ENCODE results near the gene SURF4.
"Not testable (repeated sequence)": the region's sequence is repeated elsewhere in the genome, so short reads cannot be mapped to it uniquely, and the experiment has no call there.

Gene SURF4

GRCh38 chr9:133327834-133328484, 47.9 kb downstream of the SURF4 start:
- Histone ChIP-seq H3K9me3 (replicated peaks in 1 of 11) (peaks cover 0 to 12% (median 6%) of the 10 kb centered on the region in 11 experiments; a peak in 10 of 22 replicates), H3K9ac (no peak overlapping the region), H3K27me3 (no peaks in the 10 kb centered on the region), H3K36me3 (peaks cover 30 to 53% (median 40%) of the 10 kb centered on the region in 11 experiments), H3K4me1 (peaks cover 0 to 13% (median 0%) of the 10 kb centered on the region in 10 experiments; a peak in 4 of 20 replicates), H3K4me2 (no peak overlapping the region), H3K27ac (no peak overlapping the region), H3K4me3 (no peak overlapping the region), H4K20me1 (peaks cover 7 to 61% (median 53%) of the 10 kb centered on the region in 11 experiments; a peak in 21 of 22 replicates)
- TF ChIP-seq Cebpa-rat (IDR thresholded peaks at IDR 0.05) = no peak

- H3K4me2 ChIP-seq, H3K27me3 ChIP-seq, H3K27ac ChIP-seq, H3K9ac ChIP-seq, H3K4me1 ChIP-seq, H3K4me3 ChIP-seq: not testable (repeated sequence)
- peaks cover 0 to 12% (median 6%) of the 10 kb centered on the region in 11 experiments; a peak in 10 of 22 replicates for H3K9me3 ChIP-seq (replicated peaks in 1 of 11)
- H3K36me3 ChIP-seq = peaks cover 20 to 43% (median 30%) of the 10 kb centered on the region in 11 experiments
- H4K20me1 ChIP-seq = peaks cover 7 to 51% (median 44%) of the 10 kb centered on the region in 11 experiments; a peak in 21 of 22 replicates
Measured at GRCh38 chr9:133327021-133327420, 48.8 kb downstream of the SURF4 start.

DNA sequence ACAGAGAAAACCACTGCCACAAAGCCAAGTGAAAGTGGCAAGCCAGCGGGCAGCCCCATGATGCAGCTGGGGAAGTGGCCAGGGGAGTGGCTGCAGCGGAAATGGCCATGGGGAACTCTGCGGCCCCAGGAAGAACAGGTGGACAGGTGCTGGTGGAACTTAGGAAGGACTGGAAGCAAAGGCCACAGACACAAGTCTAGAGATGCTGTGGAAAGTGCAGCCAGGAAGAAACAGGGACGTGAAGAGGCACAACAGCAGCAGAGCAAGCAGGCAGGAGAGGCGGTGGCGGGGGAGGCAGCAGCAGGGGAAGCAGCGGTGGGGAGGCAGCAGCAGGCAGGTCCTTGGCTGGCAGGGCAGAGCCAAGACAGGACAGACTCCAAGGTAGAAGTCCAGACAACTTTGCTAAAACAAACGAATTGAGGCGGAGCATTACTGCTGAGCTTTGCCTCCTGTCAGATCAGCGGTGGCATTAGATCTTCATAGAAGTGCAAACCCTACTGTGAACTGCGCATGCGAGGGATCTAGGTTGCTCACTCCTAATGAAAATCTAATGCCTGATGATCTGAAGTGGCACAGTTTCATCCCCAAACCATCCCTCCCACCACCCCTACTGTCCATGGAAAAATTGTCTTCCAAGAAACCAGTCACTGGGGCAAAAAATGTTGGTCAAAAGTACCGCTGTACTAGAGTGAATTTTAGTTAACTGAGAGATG, 51.7 kb downstream of the SURF4 start:
- Histone ChIP-seq H3K4me2 (peak overlapping the region in 1 of 11 experiments; percentile 16; a peak in 1 of 22 replicates), H3K9me3 (replicated peaks in 1 of 11) (peaks cover 0 to 12% (median 6%) of the 10 kb centered on the region in 11 experiments; a peak in 10 of 22 replicates), H3K36me3 (peaks cover 0 to 16% (median 6%) of the 10 kb centered on the region in 11 experiments; a peak in 7 of 22 replicates), H3K9ac (no peak overlapping the region), H3K27ac (no peak overlapping the region), H3K4me1 (peaks cover 0 to 4% (median 0%) of the 10 kb centered on the region in 10 experiments; a peak in 1 of 20 replicates), H3K27me3 (no peaks in the 10 kb centered on the region), H3K4me3 (no peak overlapping the region), H4K20me1 (peaks cover 0 to 22% (median 15%) of the 10 kb centered on the region in 11 experiments; a peak in 17 of 22 replicates)
- no peak for TF ChIP-seq Cebpa-rat (IDR thresholded peaks at IDR 0.05)

DNA sequence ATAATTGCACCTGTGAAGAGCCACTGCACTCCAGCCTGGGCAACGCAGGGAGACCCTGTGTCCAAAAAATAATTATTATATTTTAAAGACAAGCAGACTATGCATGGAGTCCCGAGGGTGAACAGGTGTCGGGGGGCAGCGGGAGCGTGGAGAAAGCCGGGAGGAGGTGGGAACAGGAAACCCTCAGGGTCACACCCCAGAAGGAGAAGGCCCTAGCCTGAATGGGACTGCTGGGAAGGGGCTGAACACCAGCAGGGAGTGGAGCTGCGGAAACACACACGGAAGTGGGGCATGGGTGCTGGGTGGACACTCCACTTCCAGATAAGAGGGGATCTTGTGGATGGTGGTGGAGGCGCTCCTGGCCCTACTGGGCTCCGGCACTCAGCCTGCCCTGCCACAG, 52.6 kb downstream of the SURF4 start:
- H4K20me1 ChIP-seq = peaks cover 0 to 13% (median 6%) of the 10 kb centered on the region in 11 experiments; a peak in 13 of 22 replicates
- no peak overlapping the region for H3K27ac ChIP-seq
- H3K9ac ChIP-seq = no peak overlapping the region
- no peak for TF ChIP-seq Cebpa-rat (IDR thresholded peaks at IDR 0.05)
- H3K36me3 ChIP-seq = peaks cover 0 to 6% (median 0%) of the 10 kb centered on the region in 11 experiments; a peak in 3 of 22 replicates
- H3K4me2 ChIP-seq = no peak overlapping the region; a peak in 1 of 22 replicates
- peaks cover 0 to 12% (median 6%) of the 10 kb centered on the region in 11 experiments; a peak in 10 of 22 replicates for H3K9me3 ChIP-seq (replicated peaks in 1 of 11)
- peaks cover 0 to 4% (median 0%) of the 10 kb centered on the region in 10 experiments; a peak in 1 of 20 replicates for H3K4me1 ChIP-seq
- H3K4me3 ChIP-seq = no peak overlapping the region
- H3K27me3 ChIP-seq = no peaks in the 10 kb centered on the region

DNA sequence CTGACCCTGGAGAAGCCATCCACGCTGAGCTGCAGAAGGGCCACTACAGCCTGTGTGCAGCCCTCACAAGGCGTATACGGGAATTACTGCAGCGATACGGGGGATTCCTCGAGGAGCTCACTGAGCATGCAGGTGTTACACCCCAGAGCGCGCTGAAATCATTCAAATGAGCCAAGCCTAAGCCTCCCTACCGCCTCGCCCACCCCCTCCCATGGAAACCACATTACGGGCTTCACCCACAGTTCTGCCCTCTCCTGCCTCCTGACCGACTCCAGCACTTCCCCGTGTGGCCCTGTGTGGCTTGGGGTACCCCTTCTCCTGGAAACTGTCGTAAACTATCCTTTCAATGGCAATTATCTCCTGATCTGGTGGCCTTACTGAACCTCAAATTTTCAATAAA, 53.2 kb downstream of the SURF4 start:
- no peak for TF ChIP-seq Cebpa-rat (IDR thresholded peaks at IDR 0.05)
- Histone ChIP-seq H3K4me2 (no peak overlapping the region), H4K20me1 (peaks cover 0 to 8% (median 1%) of the 10 kb centered on the region in 11 experiments; a peak in 9 of 22 replicates), H3K36me3 (0 out of 22 replicates have a peak, but pooled peaks cover 0 to 1% (median 0%) of the 10 kb centered on the region in 11 experiments), H3K4me1 (peaks cover 0 to 4% (median 0%) of the 10 kb centered on the region in 10 experiments; a peak in 1 of 20 replicates), H3K4me3 (no peak overlapping the region), H3K9ac (no peak overlapping the region), H3K27ac (no peak overlapping the region), H3K27me3 (no peaks in the 10 kb centered on the region), H3K9me3 (replicated peaks in 1 of 11) (peaks cover 0 to 12% (median 6%) of the 10 kb centered on the region in 11 experiments; a peak in 10 of 22 replicates)

GRCh38 chr9:133321411-133321935, 54.4 kb downstream of the SURF4 start:
- H3K4me3 ChIP-seq = no peak overlapping the region
- H3K9me3 ChIP-seq (replicated peaks in 1 of 11) = peaks cover 0 to 12% (median 6%) of the 10 kb centered on the region in 11 experiments; a peak in 10 of 22 replicates
- H3K27me3 ChIP-seq = no peaks in the 10 kb centered on the region
- H3K36me3 ChIP-seq = no peaks in the 10 kb centered on the region
- H3K4me2 ChIP-seq = no peak overlapping the region
- no peak for TF ChIP-seq Cebpa-rat (IDR thresholded peaks at IDR 0.05)
- peaks cover 0 to 4% (median 0%) of the 10 kb centered on the region in 10 experiments; a peak in 1 of 20 replicates for H3K4me1 ChIP-seq
- no peaks in the 10 kb centered on the region for H4K20me1 ChIP-seq
- H3K27ac ChIP-seq = no peak overlapping the region
- no peak overlapping the region for H3K9ac ChIP-seq

GRCh38 chr9:133320421-133320881, 55.4 kb downstream of the SURF4 start:
- Histone ChIP-seq H3K9ac (no peak overlapping the region), H3K4me1 (peaks cover 0 to 4% (median 0%) of the 10 kb centered on the region in 10 experiments; a peak in 1 of 20 replicates), H3K4me3 (no peak overlapping the region), H3K4me2 (no peak overlapping the region), H4K20me1 (no peaks in the 10 kb centered on the region), H3K36me3 (no peaks in the 10 kb centered on the region), H3K27me3 (no peaks in the 10 kb centered on the region), H3K9me3 (replicated peaks in 1 of 11) (peaks cover 0 to 12% (median 6%) of the 10 kb centered on the region in 11 experiments; a peak in 10 of 22 replicates), H3K27ac (no peak overlapping the region)
- no peak for TF ChIP-seq Cebpa-rat (IDR thresholded peaks at IDR 0.05)

DNA sequence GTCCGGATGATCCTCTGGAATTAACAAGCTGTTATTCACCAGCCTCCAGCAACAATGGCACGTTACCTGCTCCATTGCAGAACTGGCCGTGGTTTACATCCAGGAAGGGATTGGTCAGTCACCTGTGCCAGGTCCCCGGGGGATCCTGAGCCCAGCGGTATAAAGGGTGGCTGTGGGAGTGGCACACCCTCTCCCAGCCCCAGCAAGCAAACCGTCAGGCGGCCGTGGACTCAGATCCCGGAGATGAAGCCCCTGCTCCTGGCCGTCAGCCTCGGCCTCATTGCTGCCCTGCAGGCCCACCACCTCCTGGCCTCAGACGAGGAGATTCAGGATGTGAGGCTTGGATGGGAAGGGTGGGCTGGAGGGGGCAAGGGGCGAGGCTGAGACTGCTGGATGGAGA, 58.3 kb downstream of the SURF4 start:
- H3K36me3 ChIP-seq; H3K27ac ChIP-seq; H3K27me3 ChIP-seq; H3K4me3 ChIP-seq; H3K9me3 ChIP-seq (replicated peaks in 1 of 11); H3K9ac ChIP-seq; H3K4me2 ChIP-seq; H4K20me1 ChIP-seq; H3K4me1 ChIP-seq: not testable (repeated sequence)

GRCh38 chr9:133315997-133316396, 59.9 kb downstream of the SURF4 start:
- no peaks in the 10 kb centered on the region for H3K27me3 ChIP-seq
- no peak overlapping the region for H3K9ac ChIP-seq
- H3K9me3 ChIP-seq (replicated peaks in 1 of 11) = no peaks in the 10 kb centered on the region
- no peak overlapping the region for H3K27ac ChIP-seq
- H3K36me3 ChIP-seq = no peaks in the 10 kb centered on the region
- H4K20me1 ChIP-seq = no peaks in the 10 kb centered on the region
- no peaks in the 10 kb centered on the region for H3K4me1 ChIP-seq
- no peak for TF ChIP-seq Cebpa-rat (IDR thresholded peaks at IDR 0.05)
- no peak overlapping the region for H3K4me3 ChIP-seq
- no peak overlapping the region for H3K4me2 ChIP-seq

Data from BLaER1 treated with 17β-estradiol and CSF1 and Interleukin-3, amounts not matched to agents 10 nM and 100 nM (cell line).